H9 (cell line): Measurements from ENCODE around the gene HSPB8. TPM values are rescaled to one million over a fixed set of nuclear protein-coding genes. Genes with fewer than 3 reads are reported as not detected.

ENCODE experiments used
- DNase-seq: peaks from one replicate; pipeline ENCODE4 v3.0.0-alpha.2; 2017
- H2AFZ ChIP-seq: one replicate; pipeline ENCODE4 v1.6.1; 2013; ENCODE audit warnings: mild to moderate bottlenecking, low read length, control low read depth, moderate library complexity
- H2AK5ac ChIP-seq: 2 replicates; pipeline ENCODE4 v1.6.1; 2013; ENCODE audit warnings: low read length, control low read depth, mixed read lengths; ENCODE audit not compliant: insufficient read length
- H2BK120ac ChIP-seq: one replicate; pipeline ENCODE4 v1.6.1; 2013; ENCODE audit warnings: low read depth, mild to moderate bottlenecking, low read length, control low read depth, inconsistent platforms; ENCODE audit not compliant: poor library complexity, severe bottlenecking
- H2BK12ac ChIP-seq: 2 replicates; pipeline ENCODE4 v1.6.1; 2013; ENCODE audit warnings: low read length, control low read depth, mixed read lengths, low read depth; ENCODE audit not compliant: insufficient read length
- H2BK15ac ChIP-seq: 2 replicates; pipeline ENCODE4 v1.6.1; 2013; ENCODE audit warnings: low read depth, low read length, control low read depth
- H2BK20ac ChIP-seq: one replicate; pipeline ENCODE4 v1.6.1; 2013; ENCODE audit warnings: low read depth, mild to moderate bottlenecking, low read length, control low read depth, inconsistent platforms; ENCODE audit not compliant: poor library complexity, severe bottlenecking
- H2BK5ac ChIP-seq: 2 replicates; pipeline ENCODE4 v1.6.1; 2013; ENCODE audit warnings: low read length, control low read depth, mixed read lengths; ENCODE audit not compliant: insufficient read length
- H3K14ac ChIP-seq: 2 replicates; pipeline ENCODE4 v1.6.1; 2013; ENCODE audit warnings: low read length, control low read depth; ENCODE audit not compliant: insufficient read depth
- H3K18ac ChIP-seq: 2 replicates; pipeline ENCODE4 v1.6.1; 2013; ENCODE audit warnings: low read depth, mild to moderate bottlenecking, mixed read lengths, low read length, control low read depth; ENCODE audit not compliant: insufficient read length
- H3K23ac ChIP-seq: 2 replicates; pipeline ENCODE4 v1.6.1; 2013; ENCODE audit warnings: low read length, control low read depth, mixed read lengths, low read depth; ENCODE audit not compliant: insufficient read length
- H3K23me2 ChIP-seq: 2 replicates; pipeline ENCODE4 v1.6.1; 2013; ENCODE audit warnings: low read depth, mild to moderate bottlenecking, mixed read lengths, low read length, control low read depth; ENCODE audit not compliant: insufficient read length, poor library complexity, severe bottlenecking
- H3K27ac ChIP-seq: 2 replicates; pipeline ENCODE4 v1.5.1; 2013; ENCODE audit warnings: low read length, control low read depth, mixed read lengths, low read depth; ENCODE audit not compliant: insufficient read length
- H3K27me3 ChIP-seq: 2 replicates; pipeline ENCODE4 v1.6.1; 2013; ENCODE audit warnings: low read length, control low read depth, inconsistent platforms; ENCODE audit not compliant: insufficient read depth
- H3K4ac ChIP-seq: 2 replicates; pipeline ENCODE4 v1.6.1; 2013; ENCODE audit warnings: low read depth, mild to moderate bottlenecking, control low read depth, inconsistent platforms, low read length, moderate library complexity
- H3K4me1 ChIP-seq: 2 replicates; pipeline ENCODE4 v1.6.1; 2013; ENCODE audit warnings: low read length, control low read depth, inconsistent platforms; ENCODE audit not compliant: insufficient read depth
- H3K4me2 ChIP-seq: 2 replicates; pipeline ENCODE4 v1.6.1; 2013; ENCODE audit warnings: low read length, control low read depth, mixed read lengths; ENCODE audit not compliant: insufficient read length, insufficient read depth
- H3K56ac ChIP-seq: 2 replicates; pipeline ENCODE4 v1.6.1; 2013; ENCODE audit warnings: low read depth, mild to moderate bottlenecking, mixed read lengths, low read length, control low read depth; ENCODE audit not compliant: insufficient read length
- H3K79me1 ChIP-seq: 2 replicates; pipeline ENCODE4 v1.6.1; 2013; ENCODE audit warnings: low read depth, mild to moderate bottlenecking, moderate library complexity, low read length, control low read depth, inconsistent platforms; ENCODE audit not compliant: insufficient read depth, poor library complexity, severe bottlenecking
- H3K79me2 ChIP-seq: 2 replicates; pipeline ENCODE4 v1.6.1; 2013; ENCODE audit warnings: low read length, control low read depth, inconsistent platforms; ENCODE audit not compliant: insufficient read depth
- H3K9ac ChIP-seq: 2 replicates; pipeline ENCODE4 v1.6.1; 2013; ENCODE audit warnings: low read length, control low read depth, mixed read lengths; ENCODE audit not compliant: insufficient read length; ENCODE audit errors: extremely low read depth
- H3K9me3 ChIP-seq: one replicate; pipeline ENCODE4 v1.6.1; 2013; ENCODE audit warnings: low read depth, low read length, inconsistent platforms; ENCODE audit not compliant: control insufficient read depth
- H3T11ph ChIP-seq: one replicate; pipeline ENCODE4 v1.6.1; 2013; ENCODE audit warnings: mild to moderate bottlenecking, low read length, control low read depth, inconsistent platforms
- H4K20me1 ChIP-seq: one replicate; pipeline ENCODE4 v1.6.1; 2013; ENCODE audit not compliant: control insufficient read depth, insufficient read length, insufficient read depth
- H4K5ac ChIP-seq: 2 replicates; pipeline ENCODE4 v1.6.1; 2013; ENCODE audit warnings: low read depth, mild to moderate bottlenecking, mixed read lengths, low read length, control low read depth; ENCODE audit not compliant: insufficient read length
- H4K8ac ChIP-seq: replicated peaks from 2 replicates; pipeline ENCODE4 v1.6.1; 2013; ENCODE audit warnings: low read length, control low read depth, mixed read lengths, low read depth; ENCODE audit not compliant: insufficient read length
- H4K91ac ChIP-seq: 2 replicates; pipeline ENCODE4 v1.6.1; 2013; ENCODE audit warnings: low read depth, mild to moderate bottlenecking, moderate library complexity, mixed read lengths, low read length, control low read depth; ENCODE audit not compliant: insufficient read length
- H3K27ac Mint-ChIP-seq, 3 experiments: 2 replicates in 2 of 3; 3 replicates in 1 of 3; pipeline ENCODE4 v1.8.0; 2020 to 2021; ENCODE audit warnings: mixed read lengths in 3 of 3, mild to moderate bottlenecking in 1 of 3, moderate library complexity in 1 of 3
- H3K27me3 Mint-ChIP-seq: 2 replicates; pipeline ENCODE4 v1.8.0; 2021; ENCODE audit warnings: low read depth, mild to moderate bottlenecking, moderate library complexity, mixed read lengths
- H3K36me3 Mint-ChIP-seq, 3 experiments: 2 replicates in 2 of 3; 3 replicates in 1 of 3; pipeline ENCODE4 v1.8.0; 2020 to 2021; ENCODE audit warnings: low read depth in 3 of 3, mixed read lengths in 3 of 3; ENCODE audit not compliant: insufficient read depth in 1 of 3
- H3K4me1 Mint-ChIP-seq, 2 experiments: 2 replicates each; pipeline ENCODE4 v1.8.0; 2020; ENCODE audit warnings: mixed read lengths in 2 of 2
- H3K4me3 Mint-ChIP-seq, 2 experiments: 2 replicates in 1 of 2; 3 replicates in 1 of 2; pipeline ENCODE4 v1.8.0; 2020 to 2021; ENCODE audit warnings: mild to moderate bottlenecking in 2 of 2, mixed read lengths in 2 of 2, moderate library complexity in 1 of 2
- H3K9me3 Mint-ChIP-seq, 2 experiments: 2 replicates in 1 of 2; 3 replicates in 1 of 2; pipeline ENCODE4 v1.8.0; 2020; ENCODE audit warnings: mild to moderate bottlenecking in 2 of 2, mixed read lengths in 2 of 2, moderate library complexity in 1 of 2
- CTCF ChIP-seq: fragments of 200-600 bp; sonication (generic); conservative IDR thresholded peaks from 3 replicates; pipeline ENCODE4 v1.8.0; 2021; ENCODE audit warnings: antibody characterized with exemption, mild to moderate bottlenecking
- WGBS: extraction: QIAGEN DNeasy Blood & Tissue Kit; methylation state at CpG from one replicate; pipeline ENCODE4 v1.1.7; 2013; ENCODE audit warnings: missing lambda C conversion rate, low lambda C conversion rate, mixed read lengths; ENCODE audit not compliant: insufficient read length; ENCODE audit errors: extremely low coverage; 5-methylcytosine and 5-hydroxymethylcytosine counted together
- total RNA-seq: library from RNA; stranded (reverse); gene quantifications from 2 replicates; pipeline ENCODE4 v1.2.1, GENCODE V29; 2021

HSPB8 gene
- total RNA-seq, 1 experiment from 2014 or later: 3.0 TPM

- Histone ChIP-seq H3K4me2 (no peak overlapping the region), H3K14ac (no peak overlapping the region), H3K79me2 (no peaks in the 10 kb centered on the region), H2BK120ac (no peak overlapping the region), H4K20me1 (no peaks in the 10 kb centered on the region), H4K8ac (no peak overlapping the region), H3K4me1 (peaks cover 4% of the 10 kb centered on the region; the same call in 1 of the 2 replicates), H3T11ph (no peak overlapping the region), H4K5ac (no peak overlapping the region), H4K91ac (no peak overlapping the region), H2BK5ac (no peak overlapping the region), H3K9me3 (peaks cover 7% of the 10 kb centered on the region), H3K23ac (no peak overlapping the region), H2BK15ac (no peak overlapping the region), H3K79me1 (no peaks in the 10 kb centered on the region), H3K56ac (no peak overlapping the region), H3K27me3 (no peaks in the 10 kb centered on the region), H2BK12ac (no peak overlapping the region), H2AFZ (no peak overlapping the region), H3K18ac (no peak overlapping the region), H3K23me2 (peaks cover 13% of the 10 kb centered on the region), H3K9ac (no peak overlapping the region), H2BK20ac (no peak overlapping the region), H2AK5ac (no peak overlapping the region), H3K4ac (no peak overlapping the region), H3K27ac (no peak overlapping the region)
- no peak for DNase-seq
- H3K36me3 Mint-ChIP-seq: peaks cover 21 to 28% (median 22%) of the 10 kb centered on the region in 3 experiments
- no peaks in the 10 kb centered on the region; the same call in 1 of the 2 replicates for H3K27me3 Mint-ChIP-seq
- no peak overlapping the region for H3K4me3 Mint-ChIP-seq
- H3K4me1 Mint-ChIP-seq: peaks cover 34 to 44% of the 10 kb centered on the region in 2 experiments
- H3K9me3 Mint-ChIP-seq: peaks cover 12 to 13% of the 10 kb centered on the region in 2 experiments; a peak in 4 of 5 replicates
- TF ChIP-seq CTCF: no peak
- no CpG with 5 or more reads among the region's 1 CpG for WGBS
- no peak overlapping the region for H3K27ac Mint-ChIP-seq
Observed at GRCh38 chr12:119151445-119152026, 27.2 kb upstream of the HSPB8 start.
